Activated CD8-positive, alpha-beta memory T cell treated with anti-CD3 and anti-CD28 coated beads for 48 hours (primary cell): ENCODE results near the gene WNK2.
"Not testable (repeated sequence)": the region's sequence is repeated elsewhere in the genome, so short reads cannot be mapped to it uniquely, and the experiment has no call there.

Experiments
- DNase-seq, 3 experiments: peaks; one replicate each; pipeline ENCODE4 v3.0.0-alpha.2; 2020; ENCODE audit warnings: low read depth in 2 of 3, low spot score in 2 of 3

WNK2 gene

DNA sequence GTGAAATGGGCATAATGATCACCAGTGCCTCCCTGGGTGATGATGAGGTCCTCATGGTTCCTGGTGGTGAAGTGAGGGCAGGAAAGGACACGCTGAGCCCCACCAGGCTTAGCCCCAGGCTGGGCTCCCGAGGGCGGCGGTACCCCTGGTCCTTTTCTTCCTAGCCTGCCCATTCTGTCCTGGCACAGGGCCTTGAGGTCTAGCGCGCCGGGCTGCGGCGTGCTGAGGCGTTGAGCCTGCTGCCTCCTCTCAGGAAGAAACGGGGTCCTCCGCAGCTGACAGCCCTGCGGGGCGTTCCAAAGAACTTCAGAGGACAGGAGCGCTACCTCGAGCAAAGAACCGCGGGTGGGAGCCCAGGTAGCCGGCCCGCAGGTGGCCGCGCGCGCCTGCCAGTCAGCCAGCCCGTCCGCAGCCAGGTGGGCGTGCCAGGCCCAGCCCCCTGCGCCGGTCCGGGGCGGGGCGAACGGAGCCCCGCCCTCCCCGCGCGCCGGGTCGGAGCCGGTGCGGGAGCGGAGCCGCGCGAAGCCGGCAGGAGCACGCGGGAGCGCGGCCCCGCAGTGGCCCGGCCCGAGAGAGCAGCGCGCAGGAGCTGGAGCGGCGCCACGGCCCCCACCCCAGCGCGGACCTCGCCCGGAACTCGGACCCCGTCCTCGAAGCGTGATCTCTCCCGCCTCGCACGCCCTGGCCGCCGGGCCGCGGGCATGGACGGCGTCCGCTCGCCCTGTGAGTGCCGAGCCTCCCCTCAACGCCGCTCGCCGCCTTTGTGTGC is at the start of gene WNK2:
Gene WNK2 (plus strand): TSS at position 477 of the 769 bp plus-strand sequence. CDS start 791 bp downstream, outside the sequence.
- no peak for DNase-seq

DNA sequence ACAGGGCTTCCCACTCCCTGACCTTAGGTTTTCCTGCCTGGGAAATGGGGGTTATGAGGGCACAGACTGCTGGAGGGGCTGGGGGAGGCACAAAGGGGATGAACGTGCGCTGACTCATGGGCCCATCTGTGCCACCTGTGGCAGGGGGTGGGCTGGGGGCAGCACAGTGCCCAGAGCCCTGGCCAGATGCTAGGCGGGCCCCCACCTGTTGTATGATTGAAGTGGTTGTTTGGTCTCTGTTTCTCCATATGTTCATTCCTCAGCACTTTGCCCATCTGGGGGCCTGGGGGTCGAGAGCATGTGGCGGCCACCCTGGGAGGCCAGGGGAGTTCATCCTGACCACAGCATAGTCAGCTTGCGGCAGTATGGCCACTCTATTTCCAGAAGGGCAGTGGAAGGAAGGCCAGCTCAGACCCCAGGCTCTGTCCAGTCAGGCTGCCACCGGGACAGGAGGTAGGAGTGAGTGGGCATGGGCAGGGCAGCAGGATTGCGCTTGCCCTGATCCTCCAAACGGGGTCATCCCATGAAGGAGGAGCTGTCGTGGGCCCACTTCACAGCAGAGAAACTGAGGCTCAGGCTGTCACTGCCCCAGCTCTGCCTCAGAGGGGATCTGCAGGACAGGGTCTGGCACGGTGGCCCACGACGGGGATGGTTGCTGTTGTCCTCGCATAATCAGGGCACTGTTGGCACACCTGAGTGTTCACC is 49.0 kb upstream of the WNK2 start:
- no peak for DNase-seq

DNA sequence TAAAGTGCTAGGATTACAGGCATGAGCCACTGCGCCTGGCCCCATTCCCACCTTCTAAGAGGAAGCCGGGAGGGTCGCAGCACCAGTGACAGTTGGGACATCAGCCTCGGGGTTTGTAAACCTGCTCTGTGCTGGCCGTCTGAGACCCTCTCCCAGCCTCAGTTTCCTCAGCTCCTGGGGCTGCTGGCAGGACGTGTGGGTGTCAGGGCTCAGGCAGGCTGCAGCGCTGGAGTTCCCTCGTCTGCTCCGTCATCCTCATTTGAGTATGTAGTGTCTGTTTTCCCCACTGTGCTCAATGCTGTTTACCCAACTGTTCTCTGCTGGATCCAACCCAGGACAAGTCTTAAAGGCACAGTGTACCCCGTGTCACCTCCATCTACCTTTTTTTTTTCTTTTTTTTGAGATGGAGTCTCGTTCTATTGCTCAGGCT is 47.9 kb upstream of the WNK2 start:
- no peak for DNase-seq

DNA sequence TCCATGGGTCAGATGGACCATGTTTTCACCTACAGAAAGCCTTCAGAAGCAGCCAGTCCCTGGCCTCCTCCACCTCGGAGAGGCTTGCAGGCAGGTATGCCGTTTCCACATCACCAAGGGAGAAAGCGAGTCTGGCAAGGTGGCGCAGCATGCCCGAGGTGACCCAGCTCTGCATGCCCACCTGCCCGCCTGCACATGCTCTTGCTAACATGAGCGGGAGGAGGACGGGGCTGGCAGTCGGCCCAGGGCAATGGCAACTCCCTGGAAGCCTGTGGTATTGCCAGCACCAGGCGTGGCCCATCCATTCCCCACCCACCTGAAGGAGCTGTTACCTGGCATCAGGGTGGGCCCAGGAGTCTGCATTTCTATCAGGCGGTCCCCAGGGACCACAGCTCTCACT is 46.6 kb upstream of the WNK2 start:
- no peak for DNase-seq

DNA sequence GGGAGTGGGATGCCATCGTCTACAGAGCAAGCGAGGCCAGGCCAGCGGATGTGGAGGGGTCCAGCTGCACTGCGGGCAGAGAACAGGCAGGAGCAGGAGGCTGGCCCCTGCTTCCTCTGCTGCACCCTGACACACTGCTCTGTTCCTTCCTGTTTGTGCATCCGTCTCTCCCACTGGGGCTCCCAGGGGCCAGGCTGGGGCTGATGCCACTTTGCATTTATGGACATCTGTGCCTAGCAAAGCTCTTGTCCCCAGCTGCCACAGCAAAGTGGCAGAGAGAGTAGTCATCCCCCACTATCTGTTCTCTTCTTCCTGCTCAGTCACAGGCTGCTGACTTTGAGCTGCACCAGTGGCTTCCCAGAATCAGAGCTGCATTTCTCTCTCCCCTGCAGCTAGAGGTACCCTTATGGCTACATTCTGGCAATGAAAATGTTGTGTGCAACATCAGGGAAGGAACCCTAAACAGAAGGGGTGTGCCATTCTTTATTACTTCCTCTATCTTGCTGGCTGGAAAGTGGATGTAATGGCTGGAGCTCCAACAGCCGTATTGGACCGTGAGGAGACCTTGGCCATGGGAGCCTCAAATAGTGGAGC is 45.7 kb upstream of the WNK2 start:
- no peak for DNase-seq

DNA sequence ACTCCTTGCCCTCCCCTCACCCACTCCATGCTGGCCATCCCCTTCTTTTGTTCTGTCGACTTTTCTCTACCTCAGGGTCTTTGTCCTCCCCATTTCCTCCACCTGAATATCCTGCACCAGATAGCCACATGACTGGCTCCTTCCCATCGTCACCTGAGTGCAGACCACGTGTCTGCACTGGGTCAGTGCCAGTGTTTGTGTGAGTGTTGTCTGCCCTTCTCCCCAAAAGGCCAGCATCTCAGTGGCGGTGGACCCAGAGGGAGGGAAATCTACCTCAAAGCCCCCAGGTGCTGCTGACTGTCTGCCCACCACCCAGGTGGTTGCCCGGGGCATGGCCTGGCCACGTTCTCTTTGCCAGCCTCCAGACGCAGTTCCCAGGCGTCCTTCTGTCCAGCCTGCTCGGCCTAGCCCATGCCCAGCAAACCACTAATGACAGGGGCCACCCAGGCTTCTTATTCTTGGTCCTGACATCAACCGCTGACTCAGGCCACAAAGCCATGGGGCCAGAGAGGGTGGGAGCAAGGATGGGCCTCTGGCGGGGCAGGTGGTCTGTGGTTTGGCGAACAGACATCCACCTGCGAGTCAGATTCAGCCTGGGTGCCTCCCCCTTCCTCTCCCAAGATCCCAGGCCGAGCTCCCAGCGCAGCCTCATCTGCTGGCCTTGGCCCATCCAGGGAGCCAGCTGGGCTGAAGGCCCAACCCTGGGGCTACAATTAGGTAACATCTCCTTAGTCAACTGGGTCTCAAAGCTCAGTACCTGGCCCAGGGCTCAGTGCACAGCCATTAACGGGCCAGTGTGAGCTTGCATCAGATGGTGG is 44.4 kb upstream of the WNK2 start:
- DNase-seq = no peak

DNA sequence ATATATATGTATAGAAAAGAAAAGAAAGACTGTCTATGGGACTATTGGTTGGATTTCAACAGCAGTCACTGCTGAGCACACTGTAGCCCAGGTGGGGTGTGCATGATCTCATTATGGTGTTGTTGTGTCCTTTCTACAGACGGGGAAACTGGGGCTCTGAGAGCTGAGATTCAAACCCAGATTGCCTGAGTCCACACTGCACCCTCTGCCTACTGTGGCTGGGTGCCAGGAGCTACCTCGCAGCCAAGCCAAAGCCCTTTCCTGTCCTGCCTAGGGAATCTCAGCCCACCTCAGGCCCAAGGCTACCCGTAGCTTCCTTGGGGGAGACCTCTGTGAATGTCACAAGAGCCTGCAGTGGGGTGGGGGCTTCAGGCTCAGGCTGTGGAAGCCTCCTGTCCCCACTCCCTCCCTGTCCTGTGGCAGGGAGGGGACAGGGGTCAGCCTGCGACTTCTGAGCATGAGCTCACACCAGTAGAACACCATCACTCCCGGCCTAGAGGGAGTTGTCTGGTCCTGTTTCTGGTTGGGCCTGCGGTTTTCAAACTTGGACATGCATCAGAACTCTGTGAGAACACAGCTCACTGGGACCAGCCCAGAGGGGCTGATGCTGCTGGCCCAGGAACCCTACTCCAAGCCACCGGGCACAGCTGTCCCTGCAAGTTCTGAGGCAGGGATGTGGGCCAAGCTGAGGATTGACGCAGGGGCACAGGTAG is 42.0 kb upstream of the WNK2 start:
- no peak for DNase-seq

DNA sequence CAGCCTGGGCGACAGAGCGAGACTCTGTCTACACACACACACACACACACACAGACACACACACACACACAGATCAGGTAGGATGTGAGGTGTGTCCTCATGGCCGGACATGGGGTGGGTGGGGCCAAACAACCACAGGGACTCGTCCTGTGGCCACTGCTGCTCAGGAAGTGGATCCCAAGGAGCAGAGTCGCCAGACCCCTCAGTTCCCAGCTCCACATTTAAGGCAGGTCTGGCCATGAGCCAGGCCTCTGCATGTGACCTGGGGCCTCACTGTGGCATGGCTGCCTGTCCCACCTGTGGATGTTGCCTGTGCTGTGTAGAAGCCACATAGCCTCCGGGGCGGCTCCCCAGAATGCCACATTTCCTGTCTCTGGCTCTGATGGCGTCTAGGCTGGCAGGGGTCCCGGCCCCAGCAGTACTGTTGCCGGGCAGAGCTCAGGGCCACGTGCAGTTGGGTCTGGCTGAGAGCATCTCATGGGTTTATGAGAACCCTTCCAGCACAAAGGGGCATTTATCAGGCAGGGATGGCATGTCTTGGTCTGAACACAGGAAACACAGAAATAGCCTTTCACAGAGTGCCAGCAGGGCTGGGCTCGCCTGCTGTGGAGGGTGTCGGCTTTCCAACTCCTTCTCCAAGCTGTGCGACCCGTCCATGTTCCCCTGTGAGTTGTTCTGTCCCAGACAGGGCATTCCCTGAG is 40.0 kb upstream of the WNK2 start:
- DNase-seq = no peak

DNA sequence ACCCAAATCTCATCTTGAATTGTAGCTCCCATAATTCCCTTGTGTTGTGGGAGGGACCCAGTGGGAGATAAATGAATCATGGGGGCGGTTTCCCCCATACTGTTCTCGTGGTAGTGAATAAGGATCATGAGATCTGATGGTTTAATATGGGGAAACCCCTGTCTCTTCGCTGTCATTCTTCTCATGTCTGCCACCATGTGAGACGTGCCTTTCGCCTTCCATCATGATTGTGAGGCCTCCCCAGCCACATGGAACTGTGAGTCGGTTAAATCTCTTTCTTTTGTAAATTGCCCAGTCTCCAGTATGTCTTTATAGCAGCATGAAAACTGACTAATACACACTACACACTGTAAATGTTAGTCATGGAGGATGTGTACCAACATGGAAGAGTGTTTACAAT is 37.2 kb upstream of the WNK2 start:
- not testable (repeated sequence) for DNase-seq

DNA sequence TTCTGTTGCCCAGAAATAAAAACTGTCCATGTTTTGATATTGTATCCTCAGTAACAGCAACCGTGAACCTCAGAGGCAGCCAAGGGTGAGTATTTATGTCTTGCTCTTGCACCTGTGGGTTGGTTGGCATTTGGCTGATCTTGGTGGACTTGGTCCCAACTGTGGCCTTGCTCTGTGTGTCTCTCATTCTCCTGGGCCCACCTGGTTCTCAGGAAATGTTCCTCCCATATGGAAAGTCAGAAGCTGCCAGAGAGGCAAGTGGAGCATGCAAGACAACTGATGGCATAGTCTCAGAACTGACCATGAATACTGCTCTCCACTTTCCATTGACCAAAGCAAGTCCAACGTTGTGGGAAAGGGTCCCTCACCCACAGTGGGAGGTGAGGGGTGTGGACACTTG is 36.3 kb upstream of the WNK2 start:
- no peak for DNase-seq

DNA sequence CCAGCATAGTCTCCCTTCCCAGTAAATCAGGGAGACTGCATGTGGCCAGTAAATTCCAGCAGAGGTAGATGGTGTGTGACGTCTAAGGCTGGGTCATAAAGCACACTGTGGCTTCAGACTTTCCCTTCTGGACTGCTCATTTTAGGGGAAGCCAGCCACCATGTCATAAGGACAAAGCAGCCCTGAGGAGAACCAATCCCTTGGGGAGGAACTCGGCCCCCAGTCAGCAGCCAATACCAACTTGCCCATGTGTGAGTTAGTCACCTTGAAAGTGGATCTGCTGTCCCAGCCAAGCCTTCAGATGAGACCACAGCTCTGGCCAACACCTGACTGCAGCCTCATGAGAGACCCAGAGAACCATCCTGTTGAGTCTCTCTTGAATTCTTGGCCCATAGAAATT is 35.2 kb upstream of the WNK2 start:
- no peak for DNase-seq

DNA sequence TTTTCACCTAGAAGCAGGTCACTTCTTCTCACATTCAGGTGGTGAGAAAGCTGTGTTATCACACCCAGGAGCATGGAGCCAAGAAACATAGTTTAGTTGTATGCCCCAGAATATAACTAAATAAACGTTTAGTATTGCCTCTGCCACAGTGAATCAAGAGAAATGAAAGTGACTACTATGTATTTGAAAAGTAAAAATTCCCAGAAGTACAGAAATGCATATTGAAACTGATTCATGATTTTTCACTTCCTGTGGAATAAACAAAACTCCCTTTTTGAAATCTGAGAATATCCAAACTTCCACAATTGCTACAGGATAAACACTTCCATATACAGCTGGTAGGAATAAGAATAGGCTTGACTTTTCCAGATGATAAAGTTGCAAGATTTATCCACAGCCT is 34.6 kb upstream of the WNK2 start:
- DNase-seq = no peak

DNA sequence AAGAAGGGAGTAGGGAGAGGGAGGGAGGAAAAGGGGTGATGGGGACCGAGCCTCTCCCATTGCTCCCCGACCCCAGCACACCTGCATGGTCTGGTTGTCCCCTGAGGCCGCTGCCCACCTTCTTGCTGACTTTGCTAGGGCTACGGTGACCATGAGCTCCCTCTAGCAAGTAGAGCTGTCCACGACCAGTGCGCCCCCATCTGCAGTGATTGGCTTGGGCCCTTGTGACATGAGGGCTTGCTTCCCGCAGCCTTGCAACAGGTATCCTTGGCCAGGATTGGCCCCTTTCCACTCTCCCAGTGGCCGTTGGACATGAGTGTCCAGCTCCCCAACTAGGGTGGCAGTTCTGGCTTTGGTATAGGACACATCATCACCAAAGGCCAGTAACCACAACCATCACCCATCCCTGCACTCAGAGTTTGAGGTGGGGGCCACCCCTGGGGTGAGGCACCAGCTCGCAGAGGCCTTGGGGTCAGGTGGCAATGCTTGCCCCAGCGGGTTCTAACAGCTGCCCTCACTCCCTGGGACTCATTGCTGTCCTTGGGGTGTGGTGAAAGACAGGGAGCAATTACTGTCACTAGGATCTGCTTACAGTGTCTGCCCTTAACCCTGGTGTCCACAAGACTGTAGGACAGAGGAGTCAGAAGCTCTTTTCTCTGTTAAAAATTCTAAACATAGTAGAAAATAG is 32.7 kb upstream of the WNK2 start:
- no peak for DNase-seq

DNA sequence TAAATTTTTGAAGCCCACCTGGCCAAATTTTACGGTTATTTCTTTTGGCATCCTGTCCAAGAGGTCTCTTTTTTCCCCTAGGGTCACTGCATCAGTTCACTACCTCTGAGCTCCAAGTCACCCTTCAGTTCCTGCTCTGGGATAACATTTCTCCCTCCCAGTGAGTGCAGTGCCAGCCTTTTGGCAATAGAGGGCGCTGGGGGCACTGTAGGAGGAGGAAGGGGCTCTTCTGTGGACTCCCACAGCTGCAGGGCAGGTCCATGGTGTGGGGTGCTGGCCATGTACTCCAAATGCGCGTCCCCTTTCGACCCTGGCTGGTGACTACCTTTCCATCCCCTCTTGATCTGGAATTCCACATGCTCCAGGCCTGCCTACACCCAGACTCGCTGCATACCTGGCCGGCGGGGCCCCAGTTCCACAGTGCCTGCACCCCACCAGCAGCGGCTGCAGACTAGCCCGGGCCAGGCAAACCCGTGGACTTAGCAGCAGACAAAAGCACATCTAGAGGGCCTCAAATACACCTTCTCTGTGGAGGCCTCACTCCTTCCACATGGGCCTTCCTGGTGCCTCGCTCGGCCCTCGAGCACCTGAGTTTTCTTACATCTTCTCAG is 29.5 kb upstream of the WNK2 start:
- no peak for DNase-seq

DNA sequence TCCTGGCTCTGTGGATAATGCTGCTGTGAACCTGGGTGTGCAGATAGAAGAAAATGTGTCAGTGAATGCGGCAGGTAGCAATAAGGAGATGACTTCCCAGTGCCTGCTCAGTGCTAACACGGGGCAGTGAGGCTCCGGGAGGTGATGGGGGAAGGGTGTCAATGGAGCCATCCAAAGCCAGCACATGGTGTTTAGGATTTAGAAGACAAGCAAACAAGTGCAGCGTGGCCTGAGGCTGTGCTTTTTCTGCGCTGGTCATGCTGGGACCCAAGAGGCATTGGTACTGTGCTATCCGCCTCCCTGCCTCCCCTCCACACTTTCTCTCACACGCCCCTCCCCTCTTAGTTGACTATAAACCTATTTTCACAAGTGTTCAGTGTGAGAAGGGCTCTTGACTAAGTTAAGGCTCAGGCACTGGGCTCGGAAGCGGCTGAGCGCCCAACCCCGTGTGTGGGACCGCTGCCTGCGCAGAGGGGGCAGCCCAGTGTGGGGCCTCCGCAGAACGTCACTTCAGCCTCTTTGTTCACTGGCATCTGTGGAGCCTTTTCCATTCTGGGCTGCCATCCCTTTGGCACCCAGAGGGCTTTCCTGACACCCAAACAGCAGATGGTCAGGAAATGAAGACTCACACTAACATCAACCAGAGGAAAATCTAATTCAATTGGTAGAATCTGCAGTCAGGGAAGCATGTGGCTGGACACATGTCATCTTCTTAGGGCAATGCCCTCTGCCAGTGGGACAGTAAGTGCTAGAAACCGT is 28.0 kb upstream of the WNK2 start:
- DNase-seq = no peak

DNA sequence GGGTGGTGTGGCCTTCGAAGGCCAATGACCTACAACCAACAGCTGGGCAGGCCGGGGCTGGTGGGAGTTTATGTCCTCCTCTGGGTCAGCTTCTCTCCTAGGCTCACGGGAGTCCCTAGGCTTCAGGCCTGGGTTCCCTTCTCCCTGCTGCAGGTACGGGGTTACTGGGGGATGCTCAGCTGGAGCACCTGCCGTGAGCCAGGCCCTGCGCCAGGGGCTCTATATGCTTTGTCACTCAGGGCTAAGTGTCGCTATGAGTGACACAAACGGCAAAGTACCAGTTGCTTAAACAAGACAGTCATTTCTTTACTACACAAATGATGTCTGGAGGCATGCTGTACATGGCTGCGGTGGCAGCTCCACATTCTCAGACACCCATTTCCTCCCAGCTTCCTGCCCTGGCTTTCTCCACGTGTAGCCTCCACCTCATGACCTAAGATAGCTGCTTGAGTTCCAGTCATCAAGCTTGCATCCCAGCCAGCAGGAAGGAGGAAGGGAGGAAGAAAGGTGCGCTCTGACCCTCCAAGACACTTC is 27.4 kb upstream of the WNK2 start:
- DNase-seq = no peak

DNA sequence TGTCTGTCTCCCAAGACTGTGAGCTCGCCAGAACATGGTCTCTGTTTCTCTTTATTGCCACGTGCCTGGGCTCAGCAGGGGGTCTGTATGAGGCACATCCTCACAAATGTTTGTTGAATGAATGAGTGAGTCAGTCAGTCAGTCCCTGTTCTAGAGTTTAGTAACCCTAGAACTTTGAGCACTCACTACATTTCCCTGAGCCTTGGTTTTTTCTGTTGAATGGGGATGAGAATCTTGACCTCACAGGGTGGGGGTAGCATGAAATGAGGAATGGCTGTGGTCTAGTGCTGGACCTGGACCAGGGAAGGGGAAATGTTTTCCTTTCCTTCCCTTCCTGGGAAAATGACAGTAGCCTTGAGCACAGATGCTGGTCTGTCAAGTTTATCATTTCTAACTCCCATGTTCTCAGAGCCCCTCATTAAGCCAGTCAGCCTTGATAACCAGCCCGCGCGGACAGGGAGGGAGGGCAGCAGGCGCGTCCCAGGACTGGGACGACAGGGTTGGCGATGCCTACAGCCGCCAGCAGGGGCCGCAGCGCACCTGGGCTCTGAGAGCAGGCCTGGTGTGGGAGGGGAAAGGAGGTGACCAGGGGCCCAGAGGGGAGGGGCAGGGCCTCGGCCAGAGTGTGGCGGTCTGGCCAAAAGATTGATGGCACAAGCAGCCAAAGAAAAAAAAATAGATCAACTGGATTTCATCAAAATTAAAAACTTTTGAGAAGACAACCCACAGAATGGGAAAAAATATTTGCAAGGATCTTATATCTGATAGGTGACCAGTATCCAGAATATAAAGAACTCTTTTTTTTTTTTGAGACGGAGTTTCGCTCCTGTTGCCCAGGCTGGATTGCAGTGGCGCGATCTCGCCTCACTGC is 24.1 kb upstream of the WNK2 start:
- peak; percentile 44 to 68 (median 64) for DNase-seq
